C4-2B (cell line): ENCODE results near the gene DNAH14.
"Not testable (repeated sequence)": the region's sequence is repeated elsewhere in the genome, so short reads cannot be mapped to it uniquely, and the experiment has no call there.

Experiments used
- H3K27ac ChIP-seq: fragments of 450-650 bp; 2 replicates; pipeline ENCODE4 v1.5.1; 2017
- ZFX ChIP-seq: fragments of 450-650 bp; IDR thresholded peaks from 2 replicates; pipeline ENCODE4 v1.6.1; 2017
- TF ChIP-seq, protein P1 (sequence below): fragments of 450-650 bp; conservative IDR thresholded peaks from 2 replicates; pipeline ENCODE4 v1.5.1; 2017; ENCODE audit warnings: mild to moderate bottlenecking

Gene DNAH14

GRCh38 chr1:224995602-224996001 is 66.1 kb downstream of the DNAH14 start:
- TF ChIP-seq, protein P1, sequence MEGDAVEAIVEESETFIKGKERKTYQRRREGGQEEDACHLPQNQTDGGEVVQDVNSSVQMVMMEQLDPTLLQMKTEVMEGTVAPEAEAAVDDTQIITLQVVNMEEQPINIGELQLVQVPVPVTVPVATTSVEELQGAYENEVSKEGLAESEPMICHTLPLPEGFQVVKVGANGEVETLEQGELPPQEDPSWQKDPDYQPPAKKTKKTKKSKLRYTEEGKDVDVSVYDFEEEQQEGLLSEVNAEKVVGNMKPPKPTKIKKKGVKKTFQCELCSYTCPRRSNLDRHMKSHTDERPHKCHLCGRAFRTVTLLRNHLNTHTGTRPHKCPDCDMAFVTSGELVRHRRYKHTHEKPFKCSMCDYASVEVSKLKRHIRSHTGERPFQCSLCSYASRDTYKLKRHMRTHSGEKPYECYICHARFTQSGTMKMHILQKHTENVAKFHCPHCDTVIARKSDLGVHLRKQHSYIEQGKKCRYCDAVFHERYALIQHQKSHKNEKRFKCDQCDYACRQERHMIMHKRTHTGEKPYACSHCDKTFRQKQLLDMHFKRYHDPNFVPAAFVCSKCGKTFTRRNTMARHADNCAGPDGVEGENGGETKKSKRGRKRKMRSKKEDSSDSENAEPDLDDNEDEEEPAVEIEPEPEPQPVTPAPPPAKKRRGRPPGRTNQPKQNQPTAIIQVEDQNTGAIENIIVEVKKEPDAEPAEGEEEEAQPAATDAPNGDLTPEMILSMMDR = no peak
- no peak for TF ChIP-seq ZFX
- no peak overlapping the region for H3K27ac ChIP-seq

- no peak overlapping the region for H3K27ac ChIP-seq
- no peak for TF ChIP-seq ZFX
- TF ChIP-seq, protein P1 = no peak
Measured at GRCh38 chr1:224996266-224996665, 66.8 kb downstream of the DNAH14 start.

GRCh38 chr1:224998185-224998584 is 68.7 kb downstream of the DNAH14 start:
- no peak overlapping the region for H3K27ac ChIP-seq
- TF ChIP-seq, protein P1 = no peak
- TF ChIP-seq ZFX = no peak

- TF ChIP-seq ZFX = no peak
- TF ChIP-seq, protein P1 = peak; percentile 53
- H3K27ac ChIP-seq = no peak overlapping the region
Measured at GRCh38 chr1:225004396-225004795, 74.9 kb downstream of the DNAH14 start.

- H3K27ac ChIP-seq = not testable (repeated sequence)
Measured at GRCh38 chr1:225006352-225006751, 76.9 kb downstream of the DNAH14 start.

DNA sequence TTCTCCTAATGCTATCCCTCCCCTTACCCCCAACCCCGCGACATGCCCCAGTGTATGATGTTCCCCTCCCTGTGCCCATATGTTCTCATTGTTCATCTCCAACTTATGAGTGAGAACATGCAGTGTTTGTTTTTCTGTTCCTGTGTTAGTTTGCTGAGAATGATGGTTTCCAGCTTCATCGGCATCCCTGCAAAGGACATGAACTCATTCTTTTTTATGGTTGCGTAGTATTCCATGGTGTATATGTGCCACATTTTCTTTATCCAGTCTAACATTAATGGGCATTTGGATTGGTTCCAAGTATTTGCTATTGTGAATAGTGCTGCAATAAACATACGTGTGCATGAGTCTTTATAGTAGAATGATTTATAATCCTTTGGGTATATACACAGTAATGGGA is 78.6 kb downstream of the DNAH14 start:
- H3K27ac ChIP-seq = not testable (repeated sequence)

DNA sequence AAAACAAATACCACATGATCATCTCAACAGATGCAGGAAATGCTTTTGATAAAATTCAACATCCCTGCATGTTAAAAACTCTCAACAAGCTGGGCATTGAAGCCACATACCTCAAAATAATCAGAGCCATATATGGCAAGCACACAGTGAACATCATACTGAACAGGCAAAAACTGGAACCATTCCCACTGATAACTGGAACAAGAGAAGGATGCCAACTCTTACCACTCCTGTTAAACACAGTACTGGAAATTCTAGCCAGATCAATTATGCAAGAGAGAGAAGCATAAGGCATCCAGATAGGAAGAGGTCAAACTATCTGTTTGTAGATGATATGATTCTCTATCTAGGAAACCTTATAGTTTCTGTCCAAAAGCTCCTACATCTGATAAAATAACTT is 91.6 kb downstream of the DNAH14 start:
- H3K27ac ChIP-seq = no peak overlapping the region
- TF ChIP-seq, protein P1 = no peak
- no peak for TF ChIP-seq ZFX

DNA sequence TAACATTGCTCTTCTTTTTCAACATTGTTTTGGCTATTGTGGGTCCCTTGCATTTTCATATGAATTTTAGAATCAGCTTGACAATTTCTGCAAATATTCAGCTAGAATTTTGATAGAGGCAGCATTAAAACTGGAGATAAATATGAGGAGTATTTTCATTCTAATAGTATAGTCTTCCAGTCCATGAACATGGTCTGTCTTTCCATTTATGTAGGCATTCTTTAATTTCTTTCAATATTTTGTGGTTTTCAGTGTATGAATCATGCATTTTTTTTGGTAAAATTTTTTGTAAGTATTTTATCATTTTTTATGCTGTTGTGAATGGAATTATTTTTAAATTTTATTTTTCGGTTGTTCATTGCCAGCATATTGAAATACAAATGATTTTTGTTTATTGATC is 97.2 kb downstream of the DNAH14 start:
- TF ChIP-seq ZFX = no peak
- TF ChIP-seq, protein P1 = no peak
- H3K27ac ChIP-seq = no peak overlapping the region

DNA sequence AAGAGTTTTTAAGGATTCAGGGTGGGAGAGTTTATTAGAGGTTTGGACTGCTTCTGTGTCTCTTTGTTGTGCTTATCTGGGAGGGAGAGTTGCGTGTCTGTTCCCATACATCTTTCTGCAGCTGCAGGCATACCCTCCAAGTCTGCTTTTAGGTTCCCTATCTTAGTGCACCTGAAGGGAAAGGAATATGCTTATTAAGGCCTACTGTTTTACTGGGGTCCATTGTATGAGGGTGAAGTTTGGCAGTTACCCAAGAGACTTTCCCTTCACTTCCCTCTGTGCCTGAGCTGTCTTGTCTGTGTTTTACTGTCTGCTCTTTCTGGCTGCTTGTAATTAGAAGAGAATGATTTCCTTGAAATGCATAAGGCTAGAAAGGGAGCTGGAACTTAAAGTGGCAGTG is 107.0 kb downstream of the DNAH14 start:
- not testable (repeated sequence) for H3K27ac ChIP-seq
